Measurements from ENCODE around the gene GNAT1.

The GNAT1 gene

GRCh38 chr3:50151728-50152127 is 39.7 kb upstream of the GNAT1 start:
- TF ChIP-seq ZFX (IDR thresholded peaks at IDR 0.05; ENCODE audit: borderline replicate concordance): no peak
- no peak for TF ChIP-seq CTCF (IDR thresholded peaks at IDR 0.05)
- no peak overlapping the region for H3K27ac ChIP-seq

DNA sequence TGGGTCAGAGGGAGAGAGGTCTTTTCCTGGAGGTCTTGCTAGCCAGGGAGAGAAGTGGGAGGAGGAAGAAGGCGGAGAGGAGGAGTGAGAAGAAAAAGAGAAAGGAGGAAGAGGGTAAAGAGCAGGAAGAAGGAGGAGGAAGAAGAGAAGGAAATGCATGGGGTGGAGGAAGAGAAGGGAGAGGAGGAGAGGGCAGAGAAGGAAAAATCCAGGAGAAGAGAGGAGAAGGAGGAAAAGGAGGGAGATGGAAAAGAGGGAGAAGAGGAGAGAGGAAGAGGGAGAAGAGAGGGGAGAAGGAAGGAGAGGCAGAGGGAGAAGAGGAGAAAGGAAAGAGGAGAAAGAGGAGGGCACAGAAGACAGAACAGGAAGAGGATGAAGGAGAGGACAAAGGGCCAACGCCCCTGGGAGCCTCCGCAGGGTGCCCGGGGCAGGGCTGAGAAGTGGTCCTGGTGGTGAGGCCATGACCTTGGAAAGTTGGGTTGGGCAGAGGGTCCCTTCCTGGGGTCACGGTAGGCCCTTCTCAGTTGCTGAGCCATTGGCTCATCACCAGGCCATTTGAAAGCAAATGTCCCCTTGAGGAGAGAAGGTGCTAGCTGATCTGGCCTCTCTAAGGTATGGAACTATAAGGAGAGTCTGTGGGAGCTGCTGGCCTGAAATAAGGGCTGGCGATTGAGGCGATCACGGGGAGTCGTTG is 37.5 kb upstream of the GNAT1 start:
- TF ChIP-seq CTCF (IDR thresholded peaks at IDR 0.05): no peak
- no peak for TF ChIP-seq ZFX (IDR thresholded peaks at IDR 0.05; ENCODE audit: borderline replicate concordance)
- H3K27ac ChIP-seq: no peak overlapping the region

DNA sequence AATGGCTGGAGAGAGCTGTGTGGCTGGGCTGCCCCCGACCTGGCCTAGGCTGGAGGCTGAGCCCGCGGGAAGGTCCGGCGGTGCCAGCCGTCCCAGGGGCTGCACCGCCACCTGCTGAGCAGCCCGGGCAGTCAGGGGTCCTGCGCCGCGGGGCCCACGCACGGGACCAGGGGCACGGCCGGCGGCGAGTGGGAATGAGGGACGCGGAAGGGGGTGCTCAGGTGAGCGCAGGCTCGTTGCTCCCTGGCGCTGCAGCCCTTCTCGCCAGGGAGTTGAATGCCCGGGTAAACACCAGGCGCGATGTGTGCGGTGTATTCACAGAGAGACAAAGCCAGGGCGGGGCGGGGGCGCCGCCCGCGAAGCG is 37.0 kb upstream of the GNAT1 start:
- no peak overlapping the region for H3K27ac ChIP-seq

DNA sequence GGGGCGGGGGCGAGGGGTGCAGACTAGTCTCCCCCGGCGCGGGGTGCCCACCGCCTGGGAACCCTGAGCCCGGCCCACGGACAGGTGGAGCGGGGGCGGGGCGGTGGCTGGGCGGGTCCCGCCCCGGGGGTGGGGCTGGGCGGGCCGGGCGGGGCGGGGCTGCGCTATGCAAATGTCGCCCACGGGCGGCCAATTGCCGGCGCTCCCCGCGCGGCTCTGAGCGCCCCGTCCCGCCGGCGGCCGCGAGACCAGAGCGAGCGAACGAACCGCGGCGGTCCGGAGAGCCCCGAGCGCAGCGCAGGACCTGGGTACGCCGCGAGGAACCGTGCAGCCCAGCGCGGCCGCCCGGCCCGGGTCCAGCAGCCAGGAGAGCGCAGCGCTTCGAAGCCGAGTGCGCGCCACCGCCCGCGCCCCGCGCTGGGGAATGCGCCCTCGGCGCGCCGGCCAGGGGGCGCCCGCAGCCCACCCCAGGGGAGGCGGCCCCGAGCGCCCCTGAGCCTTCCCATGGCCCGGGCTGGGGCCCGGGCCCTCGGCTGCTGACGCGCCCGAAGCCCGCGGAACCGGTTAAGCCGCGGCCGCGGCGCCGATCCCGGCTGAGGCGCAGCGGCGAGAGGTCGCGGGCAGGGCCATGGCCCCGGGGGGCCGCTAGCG is 36.4 kb upstream of the GNAT1 start, which contains the start of gene SEMA3F:
TSS of gene SEMA3F (plus strand) at position 485 of the 651 bp plus-strand sequence. CDS start 4,299 bp downstream, outside the sequence.
- TF ChIP-seq CTCF (IDR thresholded peaks at IDR 0.05): no peak
- TF ChIP-seq ZFX (IDR thresholded peaks at IDR 0.05; ENCODE audit: borderline replicate concordance): no peak
- H3K27ac ChIP-seq: peak within 1 kb of the TSS; percentile 57

More for the DNA sequence above, 37.0 kb upstream of the GNAT1 start:
- TF ChIP-seq CTCF (IDR thresholded peaks at IDR 0.05): peak; percentile 39
- no peak for TF ChIP-seq ZFX (IDR thresholded peaks at IDR 0.05; ENCODE audit: borderline replicate concordance)

DNA sequence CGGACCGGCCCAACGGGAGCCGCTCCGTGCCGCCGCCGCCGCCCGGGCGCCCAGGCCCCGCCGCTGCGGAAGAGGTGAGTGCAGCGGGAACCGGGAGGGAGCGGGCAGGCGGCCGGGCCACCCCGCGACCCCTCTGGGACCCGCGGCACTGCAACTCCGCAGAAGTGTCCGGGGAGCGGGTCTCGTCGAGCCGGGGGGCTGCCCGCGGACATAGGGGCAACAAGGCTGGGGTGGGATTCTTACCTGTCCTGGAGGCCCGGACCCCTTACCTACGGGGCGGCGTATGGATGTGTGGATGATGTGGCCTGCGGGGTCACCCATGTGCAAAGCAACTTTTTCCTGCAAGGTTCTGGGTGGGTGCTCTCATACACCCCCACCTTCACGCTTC is 35.9 kb upstream of the GNAT1 start:
- H3K27ac ChIP-seq: peak overlapping the region; percentile 57
- no peak for TF ChIP-seq CTCF (IDR thresholded peaks at IDR 0.05)
- TF ChIP-seq ZFX (IDR thresholded peaks at IDR 0.05; ENCODE audit: borderline replicate concordance): no peak

DNA sequence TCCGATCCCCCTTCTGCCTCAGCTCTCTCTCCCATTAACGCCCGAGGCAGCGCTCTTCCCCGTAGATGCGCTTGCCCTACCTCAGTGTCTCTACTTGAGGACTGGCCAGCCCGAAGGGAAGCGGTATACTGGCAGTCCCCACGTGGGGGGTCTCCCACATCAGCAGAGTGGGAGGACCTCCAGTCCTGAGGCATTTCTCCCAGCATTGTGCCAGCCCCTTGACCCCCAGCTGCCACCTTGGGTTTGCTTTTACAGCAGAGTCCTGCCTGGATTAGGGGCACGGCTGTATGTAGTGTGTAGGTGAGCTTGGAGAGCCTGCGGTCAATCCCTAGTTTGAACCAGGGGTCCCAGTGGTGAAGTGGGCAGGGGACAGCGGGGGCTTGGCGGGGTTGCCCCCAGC is 35.5 kb upstream of the GNAT1 start:
- TF ChIP-seq CTCF (IDR thresholded peaks at IDR 0.05) (no peak), ZFX (IDR thresholded peaks at IDR 0.05; ENCODE audit: borderline replicate concordance) (no peak)
- no peak overlapping the region for H3K27ac ChIP-seq

Data from 22Rv1 (cell line).